Panc1 (cell line): Measurements from ENCODE around the gene PLRG1. TPM values are rescaled to one million over a fixed set of nuclear protein-coding genes. Genes with fewer than 3 reads are reported as not detected.

Source experiments
- ATAC-seq: fragments of 200-7000 bp; cut with Tn5 transposase; 2 replicates; pipeline ENCODE4 v1.9.1; 2020; ENCODE audit warnings: mild to moderate bottlenecking, moderate library complexity
- BruUV-seq: library from RNA; stranded (reverse); fragments of 400-500 nt; replicated peaks from 2 replicates; lab custom pipeline; 2021; lab: Mats Ljungman, UMichigan
- CTCF ChIA-PET: fragments of 300-600 bp; sonication (Branson Sonifier 250); formaldehyde crosslinking; loops from one replicate; lab custom pipeline; 2022; ENCODE audit warnings: antibody characterized with exemption; lab: Charles Lee
- POLR2A ChIA-PET: fragments of 300-600 bp; sonication (Branson Sonifier 250); formaldehyde crosslinking; loops from one replicate; lab custom pipeline; 2022; ENCODE audit warnings: antibody characterized with exemption; lab: Charles Lee
- DNase-seq: peaks from one replicate; pipeline ENCODE4 v3.0.0-alpha.2; 2010; ENCODE audit warnings: low read depth, low spot score
- H3K27ac ChIP-seq: 2 replicates; pipeline ENCODE4 v1.5.1; 2011; ENCODE audit warnings: mild to moderate bottlenecking, low read length, inconsistent platforms
- H3K27me3 ChIP-seq: fragments of 200-500 bp; sonication (Bioruptor generic); 2 replicates; pipeline ENCODE4 v1.6.0; 2014; ENCODE audit warnings: low read length, inconsistent platforms; ENCODE audit not compliant: control insufficient read depth, insufficient read depth
- H3K36me3 ChIP-seq: fragments of 200-500 bp; sonication (Bioruptor generic); 2 replicates; pipeline ENCODE4 v1.5.1; 2014; ENCODE audit warnings: inconsistent platforms, mild to moderate bottlenecking, low read length, moderate library complexity; ENCODE audit not compliant: control insufficient read depth, insufficient read depth
- H3K4me1 ChIP-seq: 2 replicates; pipeline ENCODE4 v1.5.1; 2011; ENCODE audit warnings: inconsistent platforms, mild to moderate bottlenecking, low read length, moderate library complexity; ENCODE audit not compliant: control insufficient read depth, insufficient read depth
- H3K4me3 ChIP-seq, 2 experiments: 2 replicates each; pipeline ENCODE4 v1.5.1; 2011 to 2012; ENCODE audit warnings: low read depth in 2 of 2, low read length in 2 of 2, mild to moderate bottlenecking in 2 of 2, inconsistent platforms in 1 of 2, moderate library complexity in 1 of 2
- H3K9me3 ChIP-seq: fragments of 200-500 bp; sonication (Bioruptor generic); 2 replicates; pipeline ENCODE4 v1.5.1; 2014; ENCODE audit warnings: low read depth, mild to moderate bottlenecking, inconsistent platforms, low read length, moderate library complexity; ENCODE audit not compliant: control insufficient read depth, insufficient read depth
- POLR2AphosphoS5 ChIP-seq: IDR thresholded peaks from 2 replicates; pipeline ENCODE4 v1.6.1; 2012; ENCODE audit warnings: mild to moderate bottlenecking, low read depth, low read length, moderate library complexity
- SIN3A ChIP-seq: IDR thresholded peaks from 2 replicates; pipeline ENCODE4 v1.6.1; 2012; ENCODE audit warnings: low read depth, mild to moderate bottlenecking, low read length, moderate library complexity, borderline replicate concordance; ENCODE audit not compliant: insufficient read depth
- TCF7L2 ChIP-seq: IDR thresholded peaks from 2 replicates; pipeline ENCODE4 v1.6.1; 2011; ENCODE audit warnings: mild to moderate bottlenecking, low read depth, low read length, inconsistent platforms
- in situ Hi-C: cut with HindIII; loops from 2 replicates; pipeline ENCODE4 v1.10.0; 2016; ENCODE audit warnings: low sequenced_read_pairs, low pct_unique_long_range_greater_than_20kb
- intact Hi-C: fragments of 100-400 bp; cut with micrococcal nuclease; formaldehyde crosslinking; loops from one replicate; pipeline ENCODE4 v1.10.0; 2022; ENCODE audit not compliant: unreplicated experiment
- total RNA-seq: library from RNA; stranded (reverse); gene quantifications from one replicate; pipeline ENCODE4 v1.2.1, GENCODE V29; 2021; ENCODE audit not compliant: unreplicated experiment
- TF ChIP-seq, protein P1 (sequence below): fragments of 450-650 bp; IDR thresholded peaks from 2 replicates; pipeline ENCODE4 v1.5.1; 2017; ENCODE audit warnings: mild to moderate bottlenecking
- TF ChIP-seq, protein P2 (sequence below), 2 experiments: IDR thresholded peaks; 2 replicates each; pipeline ENCODE4 v1.6.1; 2011 to 2012; ENCODE audit warnings: low read depth in 2 of 2, control low read depth in 1 of 2, low read length in 1 of 2, mild to moderate bottlenecking in 1 of 2, moderate library complexity in 1 of 2; ENCODE audit not compliant: insufficient read depth in 1 of 2

The PLRG1 gene
- total RNA-seq, 1 experiment from 2014 or later, result 66.1 TPM

DNA sequence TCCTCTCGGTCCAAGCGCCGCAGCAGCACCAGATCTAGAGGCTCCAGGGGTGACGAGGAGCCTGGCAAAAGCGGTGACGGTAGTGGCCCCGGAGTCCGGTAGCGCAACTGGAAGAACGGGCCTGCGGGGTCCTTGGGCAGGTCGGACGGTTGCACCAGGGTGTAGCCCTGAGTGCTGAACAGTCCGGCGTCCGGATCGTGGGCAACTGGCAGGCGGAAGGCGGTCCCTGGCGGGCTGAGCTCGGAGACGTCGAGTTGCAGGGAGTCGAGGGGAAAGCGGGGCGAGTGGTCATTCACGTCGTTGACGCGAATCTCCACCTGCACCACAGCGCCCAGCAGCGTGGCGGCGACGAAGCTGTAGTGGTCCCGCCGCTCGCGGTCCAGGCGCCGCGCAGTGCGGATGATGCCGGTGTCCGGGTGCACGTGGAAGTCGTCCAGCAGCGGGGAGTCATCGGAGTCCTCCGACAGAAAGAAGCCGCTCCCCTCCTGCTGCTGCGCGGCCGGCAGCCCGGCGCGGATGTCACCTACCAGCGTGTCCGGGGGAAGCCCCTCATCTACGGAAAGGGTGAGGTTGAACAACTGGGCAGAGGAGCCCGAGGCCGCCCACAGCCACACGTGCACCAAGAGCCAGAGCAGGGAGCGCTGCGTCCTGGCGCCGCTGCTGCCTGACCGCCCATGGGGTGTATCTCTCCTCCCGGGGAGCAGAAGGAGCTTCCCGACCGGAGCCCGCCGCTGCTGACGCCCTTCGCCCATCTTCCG is 59.4 kb downstream of the PLRG1 start:
- intact Hi-C loops (no loop called here), in situ Hi-C loops (no loop called here)
- H3K9me3 ChIP-seq, result no peaks in the 10 kb centered on the region
- no TSS peak for BruUV-seq
- peaks cover 5% of the 10 kb centered on the region; the same call in 1 of the 2 replicates for H3K27me3 ChIP-seq
- no peaks in the 10 kb centered on the region for H3K4me1 ChIP-seq
- no peaks in the 10 kb centered on the region for H3K36me3 ChIP-seq
- ChIA-PET POLR2A (no interaction called here), CTCF (interaction anchor here (1.0 kb wide), 1 partner anchor 16 kb away, joined by 3 read pairs; no protein-coding TSS in a partner anchor)
- H3K27ac ChIP-seq, result no peak overlapping the region
- peak overlapping the region in 1 of 2 experiments; percentile 43; a peak in 2 of 4 replicates for H3K4me3 ChIP-seq
- DNase-seq, result no peak
- TF ChIP-seq, protein P1, sequence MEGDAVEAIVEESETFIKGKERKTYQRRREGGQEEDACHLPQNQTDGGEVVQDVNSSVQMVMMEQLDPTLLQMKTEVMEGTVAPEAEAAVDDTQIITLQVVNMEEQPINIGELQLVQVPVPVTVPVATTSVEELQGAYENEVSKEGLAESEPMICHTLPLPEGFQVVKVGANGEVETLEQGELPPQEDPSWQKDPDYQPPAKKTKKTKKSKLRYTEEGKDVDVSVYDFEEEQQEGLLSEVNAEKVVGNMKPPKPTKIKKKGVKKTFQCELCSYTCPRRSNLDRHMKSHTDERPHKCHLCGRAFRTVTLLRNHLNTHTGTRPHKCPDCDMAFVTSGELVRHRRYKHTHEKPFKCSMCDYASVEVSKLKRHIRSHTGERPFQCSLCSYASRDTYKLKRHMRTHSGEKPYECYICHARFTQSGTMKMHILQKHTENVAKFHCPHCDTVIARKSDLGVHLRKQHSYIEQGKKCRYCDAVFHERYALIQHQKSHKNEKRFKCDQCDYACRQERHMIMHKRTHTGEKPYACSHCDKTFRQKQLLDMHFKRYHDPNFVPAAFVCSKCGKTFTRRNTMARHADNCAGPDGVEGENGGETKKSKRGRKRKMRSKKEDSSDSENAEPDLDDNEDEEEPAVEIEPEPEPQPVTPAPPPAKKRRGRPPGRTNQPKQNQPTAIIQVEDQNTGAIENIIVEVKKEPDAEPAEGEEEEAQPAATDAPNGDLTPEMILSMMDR, result no peak
- TF ChIP-seq, protein P2, sequence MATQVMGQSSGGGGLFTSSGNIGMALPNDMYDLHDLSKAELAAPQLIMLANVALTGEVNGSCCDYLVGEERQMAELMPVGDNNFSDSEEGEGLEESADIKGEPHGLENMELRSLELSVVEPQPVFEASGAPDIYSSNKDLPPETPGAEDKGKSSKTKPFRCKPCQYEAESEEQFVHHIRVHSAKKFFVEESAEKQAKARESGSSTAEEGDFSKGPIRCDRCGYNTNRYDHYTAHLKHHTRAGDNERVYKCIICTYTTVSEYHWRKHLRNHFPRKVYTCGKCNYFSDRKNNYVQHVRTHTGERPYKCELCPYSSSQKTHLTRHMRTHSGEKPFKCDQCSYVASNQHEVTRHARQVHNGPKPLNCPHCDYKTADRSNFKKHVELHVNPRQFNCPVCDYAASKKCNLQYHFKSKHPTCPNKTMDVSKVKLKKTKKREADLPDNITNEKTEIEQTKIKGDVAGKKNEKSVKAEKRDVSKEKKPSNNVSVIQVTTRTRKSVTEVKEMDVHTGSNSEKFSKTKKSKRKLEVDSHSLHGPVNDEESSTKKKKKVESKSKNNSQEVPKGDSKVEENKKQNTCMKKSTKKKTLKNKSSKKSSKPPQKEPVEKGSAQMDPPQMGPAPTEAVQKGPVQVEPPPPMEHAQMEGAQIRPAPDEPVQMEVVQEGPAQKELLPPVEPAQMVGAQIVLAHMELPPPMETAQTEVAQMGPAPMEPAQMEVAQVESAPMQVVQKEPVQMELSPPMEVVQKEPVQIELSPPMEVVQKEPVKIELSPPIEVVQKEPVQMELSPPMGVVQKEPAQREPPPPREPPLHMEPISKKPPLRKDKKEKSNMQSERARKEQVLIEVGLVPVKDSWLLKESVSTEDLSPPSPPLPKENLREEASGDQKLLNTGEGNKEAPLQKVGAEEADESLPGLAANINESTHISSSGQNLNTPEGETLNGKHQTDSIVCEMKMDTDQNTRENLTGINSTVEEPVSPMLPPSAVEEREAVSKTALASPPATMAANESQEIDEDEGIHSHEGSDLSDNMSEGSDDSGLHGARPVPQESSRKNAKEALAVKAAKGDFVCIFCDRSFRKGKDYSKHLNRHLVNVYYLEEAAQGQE (IDR thresholded peaks at IDR 0.05; ENCODE audit: insufficient read depth in 1 of 2, low read depth in 2 of 2, low read length in 1 of 2), result no peak
- TF ChIP-seq SIN3A, result no peak
- TF ChIP-seq POLR2AphosphoS5, result no peak
- peak; percentile 55 for ATAC-seq

DNA sequence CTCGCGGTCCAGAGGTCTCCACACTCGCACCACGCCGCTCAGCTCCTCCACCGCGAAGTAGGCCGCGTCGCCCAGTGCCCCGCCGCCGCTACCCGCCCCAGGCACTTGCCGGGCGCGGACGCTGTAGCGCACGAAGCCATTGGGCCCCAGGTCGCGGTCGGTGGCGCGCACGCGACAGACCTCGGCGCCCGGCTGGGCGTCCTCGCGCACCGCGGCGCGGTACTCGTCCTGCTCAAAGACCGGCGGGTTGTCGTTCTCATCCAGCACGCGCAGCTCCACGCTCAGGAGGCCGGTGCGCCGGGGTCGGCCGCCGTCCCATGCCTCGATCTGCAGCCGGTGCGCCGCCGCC is 60.0 kb downstream of the PLRG1 start:
- in situ Hi-C loops (no loop called here), intact Hi-C loops (no loop called here)
- ChIA-PET CTCF (no interaction called here), POLR2A (no interaction called here)
- TF ChIP-seq, protein P2 (IDR thresholded peaks at IDR 0.05; ENCODE audit: insufficient read depth in 1 of 2, low read depth in 2 of 2, low read length in 1 of 2), result no peak
- TF ChIP-seq, protein P1, result no peak
- TF ChIP-seq TCF7L2, result no peak
- TF ChIP-seq POLR2AphosphoS5, result no peak
- TF ChIP-seq SIN3A, result no peak
- no peaks in the 10 kb centered on the region for H3K9me3 ChIP-seq
- BruUV-seq, result no TSS peak
- H3K27me3 ChIP-seq, result peaks cover 6% of the 10 kb centered on the region; the same call in 1 of the 2 replicates
- no peak; the same call in 1 of the 2 replicates for ATAC-seq
- H3K4me3 ChIP-seq, result no peak overlapping the region
- no peaks in the 10 kb centered on the region for H3K4me1 ChIP-seq
- H3K36me3 ChIP-seq, result no peaks in the 10 kb centered on the region
- no peak overlapping the region for H3K27ac ChIP-seq
- no peak for DNase-seq
